Aorta (tissue), 5 donors: ENCODE measurements around the gene TSPAN17. TPM values are rescaled to one million over a fixed set of nuclear protein-coding genes. Genes with fewer than 3 reads are reported as not detected.

ENCODE experiments used
- ATAC-seq: fragments of 200-7000 bp; cut with Tn5 transposase; one replicate; pipeline ENCODE4 v1.9.1; 2022; ENCODE audit warnings: moderate library complexity; ENCODE audit not compliant: low FRiP score
- DNase-seq, 2 donors: peaks; one replicate each; pipeline ENCODE4 v3.0.0-alpha.2; 2020
- H3K27ac ChIP-seq, 2 donors: one replicate each; pipeline ENCODE4 v1.5.1; 2013; ENCODE audit warnings: low read length in 2 of 2, mild to moderate bottlenecking in 2 of 2, moderate library complexity in 2 of 2, control low read depth in 1 of 2, inconsistent platforms in 1 of 2, low read depth in 1 of 2
- H3K27me3 ChIP-seq, 2 donors: one replicate each; pipeline ENCODE4 v1.6.1; 2013; ENCODE audit warnings: control low read depth in 1 of 2, low read length in 1 of 2, mild to moderate bottlenecking in 1 of 2, moderate library complexity in 1 of 2; ENCODE audit not compliant: insufficient read depth in 2 of 2, control insufficient read depth in 1 of 2
- H3K36me3 ChIP-seq, 2 donors: one replicate each; pipeline ENCODE4 v1.6.1; 2013; ENCODE audit warnings: control low read depth in 1 of 2, low read length in 1 of 2, mild to moderate bottlenecking in 1 of 2; ENCODE audit not compliant: insufficient read depth in 2 of 2, control insufficient read depth in 1 of 2
- H3K4me1 ChIP-seq, 2 donors: one replicate each; pipeline ENCODE4 v1.6.1; 2013; ENCODE audit warnings: low read length in 2 of 2, control low read depth in 1 of 2, mild to moderate bottlenecking in 1 of 2, moderate library complexity in 1 of 2; ENCODE audit not compliant: insufficient read depth in 2 of 2, control insufficient read depth in 1 of 2
- H3K4me3 ChIP-seq, 2 donors: one replicate each; pipeline ENCODE4 v1.5.1; 2013; ENCODE audit warnings: low read length in 2 of 2, control low read depth in 1 of 2, mild to moderate bottlenecking in 1 of 2
- H3K9me3 ChIP-seq: one replicate; pipeline ENCODE4 v1.6.1; 2013; ENCODE audit warnings: mild to moderate bottlenecking, low read length; ENCODE audit not compliant: control insufficient read depth
- WGBS, 2 donors: extraction: QIAGEN DNeasy Blood & Tissue Kit; methylation state at CpG; one replicate each; pipeline ENCODE4 v1.1.7; 2013; 5-methylcytosine and 5-hydroxymethylcytosine counted together
- intact Hi-C, 2 donors: fragments of 100-400 bp; cut with DNase I; formaldehyde crosslinking; loops; one replicate each; pipeline versions ENCODE4 v1.14.2 to v1.15.0; 2022
- polyA plus RNA-seq, 2 donors: library from polyadenylated mRNA; stranded (reverse); fragments of 200-250 nt; gene quantifications; one replicate each; pipeline ENCODE4 v1.2.3, GENCODE V29; 2013
- total RNA-seq, 2 donors: library from RNA; stranded (reverse); fragmentation: NEBNext Ultra II Directional; extraction: Animal tissue kit (Norgen Biotek cat#: 25700); gene quantifications; one replicate each; pipeline ENCODE4 v1.2.1, GENCODE V29; 2021
- donor health status: healthy with polysubstance abuse.
- donor health status: Bipolar disorder and iron deficiency.
- donor health status: DM: no; HTN: no; CAD: no.
- donor health status: DM: no; HTN: no; CAD: no.
- donor health status: DM: yes; HTN: yes; CAD: no.

TSPAN17 gene
- total and polyA plus RNA-seq, 4 donors, result 13.9 to 22.9 (median 19.5) TPM

DNA sequence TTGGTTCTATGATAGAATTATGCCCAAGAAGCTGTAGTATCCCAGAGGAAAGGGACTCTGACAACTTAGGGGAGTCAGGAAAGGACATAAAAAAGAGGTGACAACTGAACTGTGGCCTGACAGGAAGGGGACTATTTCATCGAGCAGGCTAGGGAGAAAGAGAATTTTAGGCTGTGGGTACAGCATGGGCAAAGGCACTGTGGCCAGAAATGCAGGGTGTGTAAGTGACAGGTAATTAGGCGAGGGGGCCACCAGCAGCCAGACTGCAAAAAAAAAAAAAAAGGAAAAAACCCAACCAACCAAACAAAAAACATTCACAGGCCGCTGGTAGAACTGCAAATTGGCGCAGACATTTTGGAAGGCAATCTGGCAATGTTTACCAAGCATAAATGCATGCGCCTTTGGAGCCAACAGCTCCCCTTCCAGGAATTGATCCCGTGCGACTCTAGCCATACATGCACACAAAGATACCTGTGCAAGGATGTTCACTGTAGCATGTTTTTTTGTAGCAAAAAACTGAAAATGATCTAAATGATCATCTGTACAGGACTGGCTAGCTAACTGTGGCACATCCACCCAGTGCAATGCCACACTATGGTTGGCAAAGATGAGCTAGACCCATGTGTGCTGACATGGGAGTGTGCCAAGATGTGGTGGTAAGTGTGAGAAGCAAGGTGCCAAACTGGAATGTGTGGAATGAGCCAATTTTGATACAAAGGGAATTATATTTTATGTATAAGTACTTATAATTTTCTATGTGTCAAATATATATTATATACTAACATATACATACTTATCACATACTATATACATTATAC is 15.7 kb upstream of the TSPAN17 start:
- H3K27me3 ChIP-seq, result no peaks in the 10 kb centered on the region
- intact Hi-C loops, result no loop called here
- no peaks in the 10 kb centered on the region for H3K4me1 ChIP-seq
- H3K36me3 ChIP-seq, result no peaks in the 10 kb centered on the region
- 71 to 79% methylated on average over 7 of the region's 7 CpGs for WGBS, 2 donors
- no peak for DNase-seq
- ATAC-seq, result no peak
- H3K9me3 ChIP-seq, result no peaks in the 10 kb centered on the region
- H3K4me3 ChIP-seq, result no peak overlapping the region
- no peak overlapping the region for H3K27ac ChIP-seq

DNA sequence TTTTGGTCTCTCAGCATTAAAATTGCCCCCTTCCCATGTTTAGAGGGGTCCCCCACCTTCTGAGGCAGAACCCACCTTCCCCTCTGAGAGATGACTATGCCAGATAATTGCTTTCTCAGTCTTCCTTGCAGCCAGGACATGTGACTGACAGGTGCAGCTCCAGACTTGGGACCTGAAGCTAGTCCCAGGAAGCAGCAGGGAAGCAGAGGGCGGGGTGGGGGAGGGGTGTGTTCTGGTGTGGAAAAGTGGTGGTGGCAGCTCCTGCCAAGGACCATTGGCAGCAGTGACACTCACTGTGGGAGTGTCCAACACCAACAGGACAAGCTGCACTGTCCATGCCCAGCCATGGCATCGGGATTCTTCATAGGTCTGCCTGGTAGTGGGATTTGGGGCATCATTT is 14.5 kb upstream of the TSPAN17 start:
- no peak overlapping the region for H3K4me3 ChIP-seq
- ATAC-seq (no peak), DNase-seq (no peak)
- H3K4me1 ChIP-seq, result no peaks in the 10 kb centered on the region
- intact Hi-C loops, result no loop called here
- 73 to 79% methylated on average over 2 of the region's 2 CpGs for WGBS, 2 donors
- H3K9me3 ChIP-seq, result no peaks in the 10 kb centered on the region
- no peaks in the 10 kb centered on the region for H3K27me3 ChIP-seq
- no peaks in the 10 kb centered on the region for H3K36me3 ChIP-seq
- no peak overlapping the region for H3K27ac ChIP-seq

DNA sequence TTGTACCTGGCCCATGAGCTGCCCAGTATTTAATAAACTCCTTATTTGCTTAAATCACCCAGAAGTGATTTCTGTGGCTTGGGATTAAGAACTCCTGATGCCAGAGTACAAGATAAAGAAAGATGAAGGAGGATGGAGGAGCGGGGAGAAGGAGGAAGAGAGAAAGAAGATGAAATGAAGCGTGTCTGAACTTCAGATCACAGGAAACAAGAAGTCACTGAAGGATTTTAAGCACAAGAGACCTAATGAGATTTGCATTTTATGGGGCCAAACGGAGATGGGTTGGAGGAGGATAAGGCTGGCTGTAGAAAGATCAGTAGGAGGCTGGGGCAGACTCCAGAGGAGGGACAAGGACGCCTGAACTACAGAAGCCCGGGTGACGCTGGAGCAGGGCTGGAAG is 13.7 kb upstream of the TSPAN17 start:
- intact Hi-C loops, result no loop called here
- no peaks in the 10 kb centered on the region for H3K9me3 ChIP-seq
- H3K4me1 ChIP-seq, result no peaks in the 10 kb centered on the region
- no peak for ATAC-seq
- H3K27me3 ChIP-seq, result no peaks in the 10 kb centered on the region
- no peaks in the 10 kb centered on the region for H3K36me3 ChIP-seq
- DNase-seq, result no peak
- no peak overlapping the region for H3K27ac ChIP-seq
- 19 to 22% methylated on average over 6 of the region's 6 CpGs for WGBS, 2 donors
- H3K4me3 ChIP-seq, result no peak overlapping the region

DNA sequence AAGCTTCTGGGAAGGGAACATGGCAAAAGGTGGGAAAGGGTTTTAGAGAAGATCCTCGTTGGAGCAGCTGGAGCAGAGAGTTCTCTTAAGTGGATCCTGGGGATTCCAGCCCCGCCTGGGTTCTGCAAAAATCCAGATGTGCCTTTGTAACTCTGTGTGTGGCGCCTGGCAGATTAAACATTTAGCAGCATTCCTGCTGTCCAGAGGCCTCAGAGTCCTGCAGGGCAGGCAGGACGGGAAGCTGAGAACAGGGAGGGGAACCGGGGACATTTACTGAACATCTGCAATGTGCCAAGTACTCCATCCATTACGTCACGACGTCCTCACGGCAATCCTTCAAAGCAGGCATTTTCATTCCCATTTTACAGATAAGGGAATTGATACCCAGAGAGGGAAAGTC is 10.9 kb upstream of the TSPAN17 start:
- intact Hi-C loops, result no loop called here
- Histone ChIP-seq H3K27me3 (no peaks in the 10 kb centered on the region), H3K27ac (no peak overlapping the region), H3K36me3 (no peaks in the 10 kb centered on the region), H3K9me3 (no peaks in the 10 kb centered on the region), H3K4me3 (no peak overlapping the region), H3K4me1 (no peaks in the 10 kb centered on the region)
- no peak for DNase-seq
- WGBS, 2 donors, result 44 to 50% methylated on average over 9 of the region's 9 CpGs
- no peak for ATAC-seq

DNA sequence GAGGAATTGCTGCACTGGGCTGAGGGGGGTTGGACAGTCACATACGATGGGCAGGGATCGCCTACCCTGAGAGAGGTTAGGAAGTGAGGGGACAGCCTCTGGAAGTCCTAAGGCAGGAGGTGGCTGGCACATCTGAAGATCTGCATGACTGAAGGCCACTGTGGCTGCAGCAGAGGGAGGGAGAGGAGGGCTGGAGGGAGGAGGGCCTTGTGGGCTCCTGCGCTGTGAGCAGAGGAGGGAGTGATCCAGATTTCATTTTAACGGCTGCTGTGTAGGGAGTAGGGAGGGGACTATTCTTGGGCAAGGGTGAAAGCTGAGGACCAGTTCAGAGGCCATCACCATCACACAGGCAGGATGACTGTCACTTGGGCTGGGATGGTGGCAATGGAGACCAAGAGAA is 9.7 kb upstream of the TSPAN17 start:
- H3K4me3 ChIP-seq, result no peak overlapping the region
- H3K27me3 ChIP-seq, result no peaks in the 10 kb centered on the region
- 49 to 59% methylated on average over 4 of the region's 4 CpGs for WGBS, 2 donors
- no peak overlapping the region for H3K27ac ChIP-seq
- H3K36me3 ChIP-seq, result no peaks in the 10 kb centered on the region
- H3K9me3 ChIP-seq, result no peaks in the 10 kb centered on the region
- H3K4me1 ChIP-seq, result no peaks in the 10 kb centered on the region
- intact Hi-C loops, result no loop called here
- no peak for DNase-seq
- no peak for ATAC-seq

DNA sequence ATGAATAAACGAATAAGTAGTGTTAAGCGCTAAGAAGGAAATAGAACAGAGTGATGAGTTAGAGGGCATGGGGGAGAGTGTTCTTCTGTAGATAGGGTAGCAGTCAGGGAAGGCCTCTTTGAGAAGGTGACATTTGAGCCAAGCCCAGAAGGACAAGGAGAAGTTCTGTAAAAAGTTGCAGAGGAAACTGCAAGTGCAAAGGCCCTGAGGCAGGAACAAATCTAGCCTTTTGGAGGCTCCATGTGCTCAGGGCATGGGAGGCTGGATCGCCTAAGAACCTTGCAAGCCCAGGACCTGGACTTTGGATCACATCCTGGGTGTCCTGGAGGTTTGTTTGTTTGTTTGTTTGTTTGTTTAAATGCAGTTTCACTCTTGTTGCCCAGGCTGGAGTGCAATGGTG is 8.8 kb upstream of the TSPAN17 start:
- H3K27me3 ChIP-seq, result no peaks in the 10 kb centered on the region
- H3K9me3 ChIP-seq, result no peaks in the 10 kb centered on the region
- WGBS, 2 donors, result 96% methylated on average over 3 of the region's 3 CpGs
- intact Hi-C loops, result no loop called here
- no peaks in the 10 kb centered on the region for H3K36me3 ChIP-seq
- no peak for DNase-seq
- H3K4me3 ChIP-seq, result no peak overlapping the region
- ATAC-seq, result no peak
- H3K27ac ChIP-seq, result no peak overlapping the region
- H3K4me1 ChIP-seq, result no peaks in the 10 kb centered on the region

DNA sequence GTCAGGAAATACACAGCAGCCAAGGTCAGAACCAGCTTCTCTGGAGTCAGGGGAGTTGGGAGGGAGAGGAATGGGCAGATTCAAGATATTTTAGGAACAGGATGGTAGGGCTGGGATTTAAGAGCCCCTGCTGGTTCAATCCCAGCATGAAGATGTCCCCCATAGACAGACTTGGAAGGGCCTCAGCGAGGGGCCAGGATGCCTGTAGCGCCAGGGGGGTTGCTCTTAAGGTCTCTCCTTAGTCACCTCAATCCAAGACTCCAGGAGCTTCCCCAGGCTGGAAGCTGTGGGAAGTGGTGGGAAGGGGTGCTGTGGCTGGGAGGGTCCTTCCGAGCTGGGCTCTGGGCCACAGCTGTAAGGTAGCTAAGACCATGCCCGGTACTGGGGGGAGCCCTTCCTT is 8.1 kb upstream of the TSPAN17 start:
- no peaks in the 10 kb centered on the region for H3K27me3 ChIP-seq
- ATAC-seq (no peak), DNase-seq (no peak)
- intact Hi-C loops, result no loop called here
- no peaks in the 10 kb centered on the region for H3K4me1 ChIP-seq
- H3K36me3 ChIP-seq, result no peaks in the 10 kb centered on the region
- no peak overlapping the region for H3K4me3 ChIP-seq
- no peak overlapping the region for H3K27ac ChIP-seq
- 56 to 79% methylated on average over 3 to 4 of the region's 4 CpGs for WGBS, 2 donors
- no peaks in the 10 kb centered on the region for H3K9me3 ChIP-seq

DNA sequence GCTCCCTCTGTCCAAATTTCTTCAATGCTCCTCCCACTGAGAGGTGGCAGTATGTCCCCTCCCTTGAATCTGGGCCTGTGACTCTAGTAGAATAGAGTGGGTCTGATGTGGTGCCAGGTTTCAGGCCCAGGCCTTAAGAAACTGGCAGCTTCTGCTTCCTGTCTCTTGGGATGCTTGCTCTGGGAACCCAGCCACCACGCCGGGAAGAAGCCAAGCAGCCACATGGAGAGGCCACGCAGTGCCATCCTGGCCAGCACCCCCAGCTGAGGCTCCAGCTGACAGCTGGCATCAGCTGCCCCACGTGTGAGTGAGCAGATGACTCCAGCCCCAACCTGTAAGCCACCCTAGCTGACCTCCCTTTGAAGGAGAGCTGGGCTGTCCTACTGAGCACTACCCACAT is 7.3 kb upstream of the TSPAN17 start:
- WGBS, 2 donors, result 0 to 2% methylated on average over 4 of the region's 4 CpGs
- Histone ChIP-seq H3K4me1 (no peaks in the 10 kb centered on the region), H3K9me3 (no peaks in the 10 kb centered on the region), H3K27ac (no peak overlapping the region), H3K36me3 (no peaks in the 10 kb centered on the region), H3K4me3 (no peak overlapping the region), H3K27me3 (no peaks in the 10 kb centered on the region)
- intact Hi-C loops, result loop anchor here in 1 of 2 donors (10.0 kb wide), 1 partner anchor 225 kb away; the partner anchor contains the start of gene CLTB
- peak; percentile 64 to 83 for DNase-seq
- ATAC-seq, result peak; percentile 48

DNA sequence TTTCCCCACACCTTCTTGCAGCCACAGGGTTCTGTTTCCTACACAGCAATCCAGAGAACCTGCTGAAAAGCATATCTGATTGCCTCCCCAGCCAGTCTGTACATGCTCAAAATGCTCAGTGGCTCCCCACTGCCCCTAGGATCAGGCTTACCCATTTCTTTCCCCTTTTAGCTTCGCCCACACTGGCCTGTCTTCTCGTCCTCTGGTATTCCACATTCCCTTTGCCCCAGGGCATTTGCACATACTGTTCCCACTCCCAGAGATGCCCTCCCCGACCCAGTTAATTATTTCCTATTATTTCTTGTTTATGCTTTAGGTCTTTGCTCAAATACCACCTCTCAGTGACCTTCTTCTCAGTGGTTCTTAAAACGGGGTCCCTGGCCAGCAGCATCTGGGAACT is 6.7 kb upstream of the TSPAN17 start:
- Histone ChIP-seq H3K9me3 (no peaks in the 10 kb centered on the region), H3K4me3 (no peak overlapping the region), H3K27me3 (no peaks in the 10 kb centered on the region), H3K4me1 (no peaks in the 10 kb centered on the region), H3K27ac (no peak overlapping the region), H3K36me3 (no peaks in the 10 kb centered on the region)
- ATAC-seq (no peak), DNase-seq (no peak)
- WGBS, 2 donors, result 77 to 78% methylated on average over 4 of the region's 4 CpGs
- intact Hi-C loops, result loop anchor here in 1 of 2 donors (10.0 kb wide), 1 partner anchor 226 kb away; the partner anchor contains the start of gene CLTB
